A204.1 (cell line): Measurements from ENCODE around the gene TFAP2B.

ENCODE experiments used
- FAIRE-seq: peaks from 2 replicates; lab custom pipeline; 2012; peaks lifted over from hg19 to GRCh38; lab: Jason Lieb, UNC

Gene TFAP2B

GRCh38 chr6:50825375-50826036 lies 6.8 kb downstream of the TFAP2B start:
- no peak for FAIRE-seq

DNA sequence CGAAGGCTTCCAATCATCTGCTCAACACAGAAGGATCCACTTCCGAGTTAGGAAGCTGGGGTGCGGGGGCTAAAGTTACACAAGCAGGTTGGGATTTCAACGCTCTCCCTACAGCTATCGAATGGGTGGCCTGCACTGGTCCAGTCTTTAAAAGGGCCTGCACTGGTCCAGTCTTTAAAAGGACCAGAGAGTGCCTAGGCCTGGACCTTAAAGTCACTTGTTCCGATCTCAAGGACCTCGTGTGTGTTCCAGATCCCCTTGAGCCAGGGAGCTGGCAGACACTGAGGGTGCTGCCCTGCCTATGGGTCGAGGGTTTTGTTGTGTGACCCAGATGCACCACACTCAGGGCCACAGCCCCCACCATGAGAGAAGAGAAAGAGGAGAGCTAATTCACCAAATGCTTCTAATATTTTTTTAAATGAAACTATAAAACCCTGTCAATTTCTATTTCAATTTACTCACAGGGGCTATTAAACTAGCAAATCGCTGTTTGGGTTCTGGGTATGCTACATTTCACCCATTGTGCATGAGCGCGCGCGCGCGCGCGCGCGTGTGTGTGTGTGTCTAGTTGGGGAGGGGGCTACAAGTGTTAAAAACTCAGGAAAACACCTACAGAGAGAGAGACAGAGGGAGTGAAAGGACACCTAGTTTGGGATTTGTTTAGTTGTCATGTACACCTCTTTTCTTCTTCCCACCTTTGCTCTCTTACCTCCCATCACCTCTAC lies 7.5 kb downstream of the TFAP2B start:
- no peak for FAIRE-seq

DNA sequence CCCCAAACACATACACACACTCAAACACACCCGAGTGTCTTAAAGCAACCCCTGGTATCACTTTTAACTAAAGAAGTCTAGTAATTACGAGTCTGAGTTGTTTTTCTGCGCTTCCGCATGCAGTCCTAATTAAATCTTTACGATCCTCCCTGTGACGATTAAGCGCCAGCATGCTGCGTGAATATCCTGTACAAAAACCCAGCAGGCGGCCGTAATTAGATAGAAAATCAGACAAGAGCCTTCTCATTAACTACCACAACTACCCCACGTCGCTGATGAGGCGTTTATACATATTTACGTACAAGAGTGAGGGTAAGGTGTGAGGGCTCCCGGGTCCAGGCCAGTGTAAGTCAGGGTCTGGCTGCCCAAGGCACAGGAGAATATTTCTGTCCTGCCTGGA lies 8.1 kb downstream of the TFAP2B start:
- FAIRE-seq: no peak

DNA sequence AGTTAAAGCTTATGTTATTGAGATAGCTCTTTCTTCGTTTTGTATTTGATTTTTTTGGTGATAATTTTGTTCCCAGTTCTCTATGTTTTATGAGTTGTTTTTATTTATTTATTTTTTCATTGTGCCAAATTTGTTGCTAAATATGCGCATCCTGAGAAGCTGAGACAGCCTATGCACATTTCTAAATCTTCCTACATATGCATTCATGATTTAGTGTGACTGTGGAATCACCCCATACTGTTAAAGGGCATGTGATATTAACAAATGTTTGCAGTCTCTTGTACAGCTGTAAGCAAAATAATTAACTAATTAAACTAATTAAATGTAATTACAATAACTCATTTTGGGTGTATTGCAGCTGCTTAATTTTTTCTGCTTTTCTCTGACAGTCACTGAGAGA lies 10.4 kb downstream of the TFAP2B start:
- no peak for FAIRE-seq

DNA sequence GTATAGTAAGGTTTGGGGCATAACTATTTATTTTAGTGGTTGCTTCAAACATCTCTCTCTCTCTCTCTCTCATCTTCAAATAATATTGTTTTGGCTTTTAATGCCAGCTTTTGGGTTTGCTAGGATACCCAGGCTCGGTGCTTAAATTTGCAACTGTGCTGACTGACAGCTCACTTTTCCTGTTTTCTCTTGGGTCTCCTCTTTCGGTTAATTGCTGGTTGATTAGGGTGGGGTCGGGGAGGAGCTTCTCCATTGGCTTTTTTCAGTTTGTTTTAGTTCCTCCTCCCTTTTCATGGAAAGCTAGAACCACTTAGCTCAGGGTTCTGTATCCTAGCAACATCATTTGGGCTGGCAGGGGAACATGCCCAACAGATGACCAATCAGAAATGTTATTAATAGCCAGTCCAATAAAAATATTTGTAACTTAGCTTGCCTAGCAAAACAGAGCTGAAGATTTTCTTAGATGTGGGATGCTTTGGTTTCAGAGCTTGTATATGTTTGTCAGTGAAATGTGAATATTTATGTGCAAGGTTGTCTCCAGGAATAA lies 11.3 kb downstream of the TFAP2B start:
- FAIRE-seq: no peak

GRCh38 chr6:50831186-50831585 lies 12.5 kb downstream of the TFAP2B start:
- FAIRE-seq: no peak

DNA sequence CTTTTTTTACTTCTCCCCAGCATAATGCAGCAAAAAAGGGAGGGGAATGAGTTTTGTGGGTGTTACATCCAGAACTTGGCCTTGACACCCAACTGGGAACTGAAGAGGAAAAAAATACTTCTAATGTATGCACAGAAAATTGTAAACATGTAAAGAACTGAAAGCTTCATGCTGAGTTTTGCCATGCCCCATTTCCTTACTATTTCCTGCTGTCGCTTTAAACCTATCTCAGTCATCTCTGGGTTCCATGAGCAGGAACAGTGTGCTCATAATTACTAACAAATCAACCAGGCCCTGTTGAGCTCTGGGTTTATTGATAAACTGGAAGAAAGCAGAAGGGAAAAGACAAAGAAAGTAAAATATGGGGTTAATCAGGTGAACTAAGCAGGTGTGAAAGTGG lies 14.2 kb downstream of the TFAP2B start:
- FAIRE-seq: no peak

DNA sequence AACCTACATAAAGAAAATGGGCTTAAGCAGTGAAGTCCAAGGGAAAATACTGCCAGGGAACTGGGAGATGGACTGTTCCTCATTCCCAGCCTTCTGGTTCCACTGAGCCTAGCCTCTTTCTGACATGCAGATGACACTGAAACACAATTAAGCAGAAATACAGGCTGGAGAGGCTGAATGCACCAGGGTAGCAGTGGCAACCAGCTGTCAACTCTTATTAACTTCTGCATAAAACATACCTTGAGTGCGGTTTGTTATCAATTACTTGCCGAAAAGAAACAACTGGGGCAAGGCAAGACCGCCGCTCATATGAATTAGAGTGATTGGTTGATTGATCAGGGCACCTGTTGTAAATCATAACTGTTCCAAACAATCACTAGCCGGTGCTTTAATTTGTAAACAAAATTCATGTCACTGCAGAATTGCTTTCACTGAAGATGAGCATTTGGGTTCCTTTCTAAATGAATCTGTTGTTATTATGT lies 16.3 kb downstream of the TFAP2B start:
- no peak for FAIRE-seq

DNA sequence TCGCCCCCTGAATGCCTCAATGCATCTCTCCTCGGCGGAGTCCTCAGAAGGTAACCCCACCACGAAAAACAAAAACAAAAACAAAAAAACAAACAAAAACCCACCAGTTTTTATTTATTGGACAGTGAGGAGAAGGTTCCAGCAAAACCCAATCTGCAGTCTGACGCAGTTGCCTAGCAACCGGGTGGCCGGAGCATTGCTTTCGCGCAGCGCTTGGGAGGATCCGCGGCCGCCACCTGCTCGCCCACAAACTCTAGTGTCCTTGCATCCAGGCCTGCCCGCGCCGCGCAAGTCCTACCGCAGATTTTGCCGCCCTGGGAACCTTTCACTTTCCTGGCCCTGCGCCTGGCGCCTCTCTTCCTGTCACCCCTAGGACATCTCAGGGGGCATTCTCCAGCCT lies 17.6 kb downstream of the TFAP2B start:
- no peak for FAIRE-seq

DNA sequence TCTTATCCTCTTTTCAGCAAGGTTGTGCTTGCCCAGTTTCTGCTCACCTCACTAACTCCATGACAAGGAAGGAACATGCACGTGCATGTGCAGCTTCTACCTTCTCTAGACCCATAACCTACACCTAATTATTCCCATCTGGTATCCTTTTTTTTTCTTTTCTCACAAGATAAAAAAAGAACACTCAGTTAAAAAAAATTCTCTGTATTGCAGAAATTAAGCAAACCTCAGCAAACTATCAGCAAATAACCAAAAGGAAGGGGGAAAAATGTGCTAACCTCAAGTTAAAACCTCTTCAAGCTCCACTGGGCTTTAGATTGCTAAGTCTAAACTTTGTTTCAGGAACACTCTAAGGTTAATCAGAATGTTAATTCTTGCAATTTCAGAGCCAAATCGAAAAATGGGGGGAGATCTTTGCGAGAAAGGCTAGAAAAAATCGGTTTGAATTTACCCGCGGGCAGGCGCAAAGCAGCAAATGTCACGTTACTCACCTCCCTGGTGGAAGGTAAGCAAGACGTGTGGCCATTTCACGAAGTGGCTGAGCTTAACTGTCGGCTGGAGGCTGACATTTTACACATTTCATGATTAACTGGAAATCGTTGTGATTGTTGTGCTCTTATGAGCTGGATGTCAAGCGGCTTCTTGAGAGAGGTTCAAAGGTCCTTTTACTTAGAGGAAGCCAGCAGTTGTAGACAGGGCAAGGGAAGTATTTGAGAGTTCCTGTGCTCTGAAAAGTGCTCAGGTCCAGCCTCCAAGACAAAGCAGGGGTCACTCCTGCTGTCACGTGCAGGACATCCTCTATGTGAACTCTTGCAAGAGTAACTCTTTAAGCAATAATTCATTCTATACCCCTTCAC lies 19.1 kb downstream of the TFAP2B start:
- no peak for FAIRE-seq

DNA sequence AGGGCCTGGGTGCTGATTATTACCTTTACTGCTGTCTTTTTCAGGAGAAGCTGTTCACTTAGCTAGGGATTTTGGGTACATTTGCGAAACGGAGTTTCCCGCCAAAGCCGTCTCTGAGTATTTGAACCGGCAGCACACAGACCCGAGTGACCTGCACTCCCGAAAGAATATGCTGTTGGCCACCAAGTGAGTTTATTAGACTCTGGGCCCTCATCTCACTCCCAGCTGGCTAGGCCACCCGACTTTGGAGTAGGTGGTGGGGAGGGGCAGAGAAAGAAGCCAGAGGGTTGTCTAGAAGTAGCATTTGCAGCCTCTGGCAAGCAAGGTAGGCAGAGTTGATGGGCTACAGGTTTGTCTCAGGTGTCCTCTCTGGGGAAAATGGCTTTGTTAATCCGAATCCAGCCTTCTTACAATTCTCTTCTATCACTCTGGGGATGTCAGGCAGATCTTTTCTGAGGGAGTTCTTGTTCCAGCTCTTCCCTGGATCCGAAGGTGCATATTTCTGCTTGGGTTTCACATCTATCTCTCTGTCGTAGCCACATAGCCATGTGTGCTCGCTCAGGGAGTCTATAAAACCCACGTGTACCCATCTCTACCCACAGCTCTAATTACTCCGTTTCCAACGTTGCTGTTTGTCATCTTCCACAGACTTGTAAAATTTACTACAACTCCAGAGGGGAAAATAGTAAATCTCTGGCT lies 21.6 kb downstream of the TFAP2B start:
- FAIRE-seq: no peak

DNA sequence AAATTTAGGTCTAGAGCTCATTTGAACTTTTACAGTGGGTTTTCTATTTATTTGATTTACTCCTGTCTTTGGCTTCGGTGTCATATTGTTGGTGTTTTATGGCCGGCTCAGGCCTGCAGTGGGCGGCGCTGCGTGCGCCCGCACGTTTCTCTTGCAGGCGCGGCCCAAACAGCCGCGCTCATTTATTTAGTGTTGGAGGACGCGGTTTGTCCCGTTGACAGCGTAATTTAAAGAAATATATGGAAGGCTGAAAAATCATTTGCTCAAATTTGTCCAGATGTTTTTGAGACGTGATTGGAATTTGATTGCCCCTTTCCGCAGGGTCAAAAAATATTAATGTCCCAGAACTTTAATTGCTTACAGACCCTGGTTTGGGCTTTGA lies 22.1 kb downstream of the TFAP2B start:
- FAIRE-seq: no peak

GRCh38 chr6:50842446-50842845 lies 23.8 kb downstream of the TFAP2B start:
- no peak for FAIRE-seq

DNA sequence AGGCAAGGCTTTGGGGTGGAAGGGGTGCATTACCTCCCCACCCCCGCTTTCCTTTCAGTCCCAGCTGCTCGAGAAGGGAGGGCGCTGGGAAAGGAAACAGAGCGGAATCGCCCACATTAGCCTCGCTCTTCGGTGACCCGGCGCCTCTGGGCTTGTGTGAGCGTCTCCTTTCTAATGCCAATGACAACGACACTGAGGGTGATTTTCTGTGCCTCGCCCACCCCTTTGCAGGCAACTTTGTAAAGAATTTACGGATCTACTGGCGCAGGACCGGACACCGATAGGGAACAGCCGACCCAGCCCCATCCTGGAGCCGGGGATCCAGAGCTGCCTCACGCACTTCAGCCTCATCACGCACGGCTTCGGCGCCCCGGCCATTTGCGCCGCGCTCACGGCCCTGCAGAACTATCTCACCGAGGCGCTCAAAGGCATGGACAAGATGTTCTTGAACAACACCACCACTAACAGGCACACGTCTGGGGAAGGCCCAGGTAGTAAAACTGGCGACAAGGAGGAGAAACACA lies 24.3 kb downstream of the TFAP2B start:
- no peak for FAIRE-seq

DNA sequence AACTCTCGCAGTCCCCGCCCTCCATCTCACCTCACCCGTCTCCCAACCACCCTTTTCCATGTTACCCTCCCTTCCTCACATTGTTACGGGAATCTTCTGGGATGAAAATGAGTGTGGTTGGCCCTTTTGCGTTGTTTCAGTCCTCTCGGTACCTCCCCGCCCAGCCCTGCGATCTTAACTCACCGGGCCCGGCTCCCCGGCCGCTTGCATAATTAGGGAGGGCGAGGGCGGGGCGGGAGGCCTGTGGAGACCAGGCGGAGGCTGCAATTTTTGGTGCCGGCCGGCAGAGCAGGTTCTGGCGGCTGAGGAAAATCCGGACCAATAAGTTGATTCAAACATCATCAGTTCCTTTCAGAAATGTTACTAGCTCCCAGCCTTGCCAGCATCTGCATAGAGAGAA lies 25.2 kb downstream of the TFAP2B start:
- FAIRE-seq: no peak

DNA sequence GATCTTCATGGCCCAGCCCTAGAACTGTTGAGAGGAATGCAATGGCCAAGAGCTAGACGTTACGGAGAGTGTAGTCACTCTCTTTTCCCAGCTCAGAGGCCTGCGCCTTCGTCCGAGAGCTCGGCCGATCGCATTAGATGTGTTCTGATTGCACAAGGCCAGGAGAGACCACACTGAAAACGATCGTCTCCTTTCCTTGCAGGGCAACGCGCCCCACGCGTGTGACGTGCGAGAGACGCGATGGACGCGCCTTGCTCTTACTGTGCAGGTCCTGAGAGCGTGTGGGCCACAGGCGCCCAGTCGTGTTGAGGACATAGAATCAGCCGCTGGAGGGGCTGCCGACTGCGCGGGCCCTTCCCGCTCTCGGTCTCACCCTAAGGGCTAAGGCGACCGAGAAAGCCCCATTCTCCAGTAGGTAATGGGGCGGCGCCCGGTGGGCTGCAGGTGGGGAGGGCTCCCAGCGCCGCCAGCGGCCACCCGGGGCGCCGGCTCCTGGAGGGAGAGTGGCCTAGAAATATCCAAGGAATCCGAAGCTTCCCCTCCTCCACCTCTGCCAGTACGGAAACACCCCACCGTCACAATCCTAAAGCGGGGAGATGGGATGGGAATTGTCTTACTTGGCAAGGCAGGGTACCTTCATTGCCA lies 26.9 kb downstream of the TFAP2B start:
- no peak for FAIRE-seq

DNA sequence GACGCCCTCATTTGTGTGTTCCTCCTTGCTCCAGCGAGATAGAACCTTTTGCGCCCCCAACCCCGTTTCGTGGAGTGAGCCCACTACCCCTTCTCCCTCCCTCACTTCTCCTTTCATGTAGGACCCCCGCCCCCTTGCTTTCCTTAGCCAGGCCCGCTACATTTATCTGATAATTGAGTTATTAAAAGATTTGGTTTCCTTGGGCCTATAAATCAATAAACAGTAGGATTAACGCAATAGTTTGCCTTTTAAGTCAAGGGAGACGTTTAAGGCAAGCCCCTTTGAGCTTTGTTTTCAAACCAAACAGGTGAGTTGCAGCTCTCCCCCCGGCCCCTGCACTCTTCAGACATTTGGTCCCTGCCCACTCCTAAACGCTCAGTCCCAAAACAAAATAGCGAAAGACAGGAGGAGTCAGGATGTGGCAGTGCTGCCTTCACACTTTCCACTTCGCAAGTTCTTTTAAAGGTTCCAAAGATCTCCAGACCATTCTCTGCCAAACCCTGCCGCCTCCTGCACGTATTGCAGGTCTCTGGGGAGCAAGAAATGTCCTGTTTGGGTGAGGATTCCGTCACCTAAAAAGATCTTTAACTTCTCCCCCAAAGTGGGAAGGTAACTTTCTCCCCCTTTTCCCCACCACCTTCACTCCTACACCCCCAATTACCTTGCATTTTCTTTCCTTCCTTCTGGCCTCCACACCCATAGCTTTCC lies 27.6 kb downstream of the TFAP2B start:
- no peak for FAIRE-seq

GRCh38 chr6:50846852-50847155 lies 28.1 kb downstream of the TFAP2B start:
- no peak for FAIRE-seq

DNA sequence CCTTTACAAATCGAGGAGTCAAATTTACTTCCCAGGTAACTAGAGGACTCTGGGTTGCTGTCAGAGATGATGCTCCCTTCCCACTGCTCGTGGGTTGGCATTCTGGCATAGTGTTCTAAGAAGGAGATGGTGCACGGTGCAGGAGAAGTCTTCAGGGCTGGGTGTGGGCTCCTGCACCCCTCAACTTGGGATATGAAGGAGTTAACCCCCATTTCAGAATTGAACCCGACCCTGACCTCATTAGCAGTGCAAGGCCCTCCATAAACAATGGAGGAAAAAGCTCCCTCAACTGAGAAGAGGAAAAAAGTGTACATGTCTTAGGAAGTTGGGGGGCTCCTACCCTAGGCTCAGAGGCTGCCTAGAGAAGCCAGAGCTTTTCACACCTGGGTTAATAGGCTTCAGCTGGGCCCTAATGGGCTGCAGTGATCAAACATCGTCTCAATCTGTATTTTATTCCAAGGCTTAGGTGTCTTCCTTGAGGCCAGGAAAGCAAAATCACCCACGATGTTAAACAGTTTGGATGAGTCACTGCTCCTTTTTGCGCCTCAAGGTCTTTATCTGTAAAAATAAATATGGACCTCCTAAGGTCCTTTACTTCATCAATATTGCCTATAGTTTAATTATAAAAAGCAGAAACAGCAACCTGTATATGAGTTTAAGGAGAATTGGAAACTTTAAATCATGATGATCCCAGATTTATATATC lies 29.4 kb downstream of the TFAP2B start:
- FAIRE-seq: no peak
